Measurements from ENCODE around the gene GRK7. TPM values are rescaled to one million over a fixed set of nuclear protein-coding genes. Genes with fewer than 3 reads are reported as not detected.

GRK7 gene
- total and polyA plus RNA-seq, 8 donors = 0.05 to 0.37 (median 0.29) TPM; not detected in 5

DNA sequence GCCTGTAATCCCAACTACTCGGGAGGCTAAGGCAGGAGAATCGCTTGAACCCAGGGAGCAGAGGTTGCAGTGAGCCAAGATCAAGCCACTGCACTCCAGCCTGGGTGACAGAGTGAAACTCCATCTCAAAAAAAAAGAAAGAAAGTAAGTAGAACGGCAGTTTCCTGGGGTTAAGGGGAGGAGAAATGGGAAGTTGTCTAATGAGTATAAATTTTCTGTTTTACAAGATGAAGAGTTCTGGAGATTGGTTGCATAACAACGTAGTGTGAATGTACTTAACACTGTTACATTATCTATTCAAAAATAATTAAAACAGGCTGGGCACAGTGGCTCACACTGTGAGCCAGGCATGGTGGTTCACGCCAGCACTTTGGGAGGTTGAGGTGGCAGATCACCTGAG is 45.4 kb downstream of the GRK7 start:
- no peaks in the 10 kb centered on the region for H3K36me3 ChIP-seq
- no peak overlapping the region for H3K27ac ChIP-seq
- no peak for DNase-seq
- no peak overlapping the region for H3K4me3 ChIP-seq
- 80 to 83% (median 82%) methylated on average over 5 of the region's 5 CpGs for WGBS, 5 donors
- H3K27me3 ChIP-seq = no peaks in the 10 kb centered on the region
- H3K4me1 ChIP-seq = no peaks in the 10 kb centered on the region
- TF ChIP-seq POLR2AphosphoS5 (IDR thresholded peaks at IDR 0.05) = no peak
- TF ChIP-seq, protein P1, sequence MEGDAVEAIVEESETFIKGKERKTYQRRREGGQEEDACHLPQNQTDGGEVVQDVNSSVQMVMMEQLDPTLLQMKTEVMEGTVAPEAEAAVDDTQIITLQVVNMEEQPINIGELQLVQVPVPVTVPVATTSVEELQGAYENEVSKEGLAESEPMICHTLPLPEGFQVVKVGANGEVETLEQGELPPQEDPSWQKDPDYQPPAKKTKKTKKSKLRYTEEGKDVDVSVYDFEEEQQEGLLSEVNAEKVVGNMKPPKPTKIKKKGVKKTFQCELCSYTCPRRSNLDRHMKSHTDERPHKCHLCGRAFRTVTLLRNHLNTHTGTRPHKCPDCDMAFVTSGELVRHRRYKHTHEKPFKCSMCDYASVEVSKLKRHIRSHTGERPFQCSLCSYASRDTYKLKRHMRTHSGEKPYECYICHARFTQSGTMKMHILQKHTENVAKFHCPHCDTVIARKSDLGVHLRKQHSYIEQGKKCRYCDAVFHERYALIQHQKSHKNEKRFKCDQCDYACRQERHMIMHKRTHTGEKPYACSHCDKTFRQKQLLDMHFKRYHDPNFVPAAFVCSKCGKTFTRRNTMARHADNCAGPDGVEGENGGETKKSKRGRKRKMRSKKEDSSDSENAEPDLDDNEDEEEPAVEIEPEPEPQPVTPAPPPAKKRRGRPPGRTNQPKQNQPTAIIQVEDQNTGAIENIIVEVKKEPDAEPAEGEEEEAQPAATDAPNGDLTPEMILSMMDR (IDR thresholded peaks at IDR 0.05) = no peak
- no peak for TF ChIP-seq POLR2A (IDR thresholded peaks at IDR 0.05)
- no peak for TF ChIP-seq EP300 (IDR thresholded peaks at IDR 0.05)
- no peaks in the 10 kb centered on the region for H3K9me3 ChIP-seq
- intact Hi-C loops (cut with DNase I; ENCODE audit: low total_unique reads) = no loop called here

DNA sequence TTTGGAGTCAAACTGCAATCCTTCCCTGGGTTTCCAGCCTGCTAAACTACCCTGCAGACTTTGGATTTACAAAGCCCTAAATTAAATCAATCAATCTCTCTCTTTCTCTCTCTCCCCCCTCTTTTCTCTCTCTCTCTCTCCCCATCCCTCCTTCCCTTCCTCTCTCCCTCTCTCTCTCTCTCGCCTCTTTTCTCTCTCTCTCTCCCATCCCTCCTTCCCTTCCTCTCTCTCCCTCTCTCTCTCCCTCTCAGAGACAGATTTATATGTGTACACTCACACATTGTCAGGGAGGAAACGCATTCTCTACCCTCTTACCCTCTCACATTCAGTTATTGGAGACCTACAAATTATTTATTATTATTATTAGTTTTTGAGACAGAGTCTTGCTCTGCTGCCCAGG is 47.0 kb downstream of the GRK7 start:
- Histone ChIP-seq H3K27ac (no peak overlapping the region), H3K9me3 (no peaks in the 10 kb centered on the region), H3K4me1 (no peaks in the 10 kb centered on the region), H3K36me3 (no peaks in the 10 kb centered on the region), H3K4me3 (no peak overlapping the region), H3K27me3 (no peaks in the 10 kb centered on the region)
- DNase-seq = no peak
- WGBS, 5 donors = 86 to 98% (median 92%) methylated on average over 2 of the region's 2 CpGs
- TF ChIP-seq EP300 (IDR thresholded peaks at IDR 0.05) = no peak
- TF ChIP-seq, protein P1 (IDR thresholded peaks at IDR 0.05) = no peak
- no peak for TF ChIP-seq POLR2A (IDR thresholded peaks at IDR 0.05)
- no peak for TF ChIP-seq POLR2AphosphoS5 (IDR thresholded peaks at IDR 0.05)
- intact Hi-C loops (cut with DNase I; ENCODE audit: low total_unique reads) = no loop called here

DNA sequence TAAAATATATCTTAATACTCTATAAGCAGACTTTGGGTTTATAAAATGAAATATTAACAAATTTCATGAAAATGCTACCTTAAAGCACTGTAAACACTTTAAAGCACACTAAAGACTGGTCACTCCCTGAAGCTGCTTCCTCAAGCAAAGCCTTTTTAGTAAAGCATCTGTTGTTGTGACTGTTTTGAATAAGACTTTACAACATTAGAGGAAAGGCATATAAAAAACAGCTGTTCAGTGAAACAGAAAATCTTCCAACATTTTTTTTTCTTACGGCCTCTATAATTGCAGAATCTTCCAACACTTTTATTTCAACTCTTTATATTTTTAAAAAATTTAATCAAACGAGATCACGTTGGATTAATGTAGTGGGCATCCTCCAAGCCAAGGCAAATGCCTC is 48.1 kb downstream of the GRK7 start:
- TF ChIP-seq EP300 (IDR thresholded peaks at IDR 0.05) = no peak
- no peak for TF ChIP-seq POLR2A (IDR thresholded peaks at IDR 0.05)
- TF ChIP-seq, protein P1 (IDR thresholded peaks at IDR 0.05) = no peak
- TF ChIP-seq POLR2AphosphoS5 (IDR thresholded peaks at IDR 0.05) = no peak
- Histone ChIP-seq H3K27me3 (peaks cover 0 to 1% (median 0%) of the 10 kb centered on the region in 3 donors), H3K9me3 (peaks cover 0 to 8% (median 2%) of the 10 kb centered on the region in 4 donors), H3K4me3 (no peak overlapping the region), H3K4me1 (no peaks in the 10 kb centered on the region), H3K27ac (no peak overlapping the region), H3K36me3 (no peaks in the 10 kb centered on the region)
- WGBS, 5 donors = 57 to 84% (median 78%) methylated on average over 3 of the region's 3 CpGs
- no peak for DNase-seq
- intact Hi-C loops (cut with DNase I; ENCODE audit: low total_unique reads) = no loop called here

DNA sequence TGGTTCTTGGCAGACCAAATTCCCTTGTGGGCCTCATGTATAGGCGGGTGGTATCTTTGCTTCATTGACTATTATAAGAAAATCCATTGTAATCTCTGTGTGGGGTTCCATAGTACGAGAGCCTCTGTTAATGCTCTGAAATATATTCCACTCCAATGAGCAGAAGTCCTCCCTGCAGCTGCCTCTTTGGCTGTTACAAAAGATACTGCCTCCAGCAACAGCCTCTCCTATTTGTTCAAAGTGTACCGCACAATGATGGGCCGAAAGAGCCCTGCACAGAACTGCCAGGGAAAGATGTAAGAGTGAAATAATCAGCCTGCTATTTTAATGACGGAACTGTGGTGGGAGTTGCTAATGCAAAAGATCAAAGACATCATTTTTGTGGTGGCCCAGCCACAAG is 48.9 kb downstream of the GRK7 start:
- Histone ChIP-seq H3K36me3 (no peaks in the 10 kb centered on the region), H3K4me1 (no peaks in the 10 kb centered on the region), H3K27me3 (peaks cover 0 to 7% (median 0%) of the 10 kb centered on the region in 3 donors), H3K27ac (no peak overlapping the region), H3K9me3 (peaks cover 0 to 8% (median 2%) of the 10 kb centered on the region in 4 donors), H3K4me3 (no peak overlapping the region)
- TF ChIP-seq POLR2A (IDR thresholded peaks at IDR 0.05) = no peak
- TF ChIP-seq, protein P1 (IDR thresholded peaks at IDR 0.05) = no peak
- TF ChIP-seq EP300 (IDR thresholded peaks at IDR 0.05) = no peak
- TF ChIP-seq POLR2AphosphoS5 (IDR thresholded peaks at IDR 0.05) = no peak
- WGBS, 5 donors = 82 to 93% (median 91%) methylated on average over 5 of the region's 5 CpGs
- intact Hi-C loops (cut with DNase I; ENCODE audit: low total_unique reads) = no loop called here
- DNase-seq = peak in 1 of 2 donors; percentile 8

Data from stomach (tissue), 9 donors.